Measurements from ENCODE around the gene RBMS3.

The RBMS3 gene

GRCh38 chr3:29627136-29628117 is 346.6 kb downstream of the RBMS3 start:
- TF ChIP-seq, protein P1, sequence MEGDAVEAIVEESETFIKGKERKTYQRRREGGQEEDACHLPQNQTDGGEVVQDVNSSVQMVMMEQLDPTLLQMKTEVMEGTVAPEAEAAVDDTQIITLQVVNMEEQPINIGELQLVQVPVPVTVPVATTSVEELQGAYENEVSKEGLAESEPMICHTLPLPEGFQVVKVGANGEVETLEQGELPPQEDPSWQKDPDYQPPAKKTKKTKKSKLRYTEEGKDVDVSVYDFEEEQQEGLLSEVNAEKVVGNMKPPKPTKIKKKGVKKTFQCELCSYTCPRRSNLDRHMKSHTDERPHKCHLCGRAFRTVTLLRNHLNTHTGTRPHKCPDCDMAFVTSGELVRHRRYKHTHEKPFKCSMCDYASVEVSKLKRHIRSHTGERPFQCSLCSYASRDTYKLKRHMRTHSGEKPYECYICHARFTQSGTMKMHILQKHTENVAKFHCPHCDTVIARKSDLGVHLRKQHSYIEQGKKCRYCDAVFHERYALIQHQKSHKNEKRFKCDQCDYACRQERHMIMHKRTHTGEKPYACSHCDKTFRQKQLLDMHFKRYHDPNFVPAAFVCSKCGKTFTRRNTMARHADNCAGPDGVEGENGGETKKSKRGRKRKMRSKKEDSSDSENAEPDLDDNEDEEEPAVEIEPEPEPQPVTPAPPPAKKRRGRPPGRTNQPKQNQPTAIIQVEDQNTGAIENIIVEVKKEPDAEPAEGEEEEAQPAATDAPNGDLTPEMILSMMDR (IDR thresholded peaks at IDR 0.05; ENCODE audit: control extremely low read depth, extremely low read depth, low read depth, missing control alignments), result no peak
- DNase-seq (ENCODE audit: extremely low spot score), result no peak
- POLR2A ChIA-PET, result no interaction called here
- CTCF ChIA-PET, result no interaction called here

- CTCF ChIA-PET, result interaction anchor here (1.2 kb wide), 1 partner anchor 9 kb away, joined by 4 read pairs; no protein-coding TSS in a partner anchor
- POLR2A ChIA-PET, result no interaction called here
- DNase-seq (ENCODE audit: extremely low spot score), result no peak
- TF ChIP-seq, protein P1 (IDR thresholded peaks at IDR 0.05; ENCODE audit: control extremely low read depth, extremely low read depth, low read depth, missing control alignments), result no peak
These were observed 347.9 kb downstream of the RBMS3 start for GRCh38 chr3:29628795-29629194.

- TF ChIP-seq, protein P1 (IDR thresholded peaks at IDR 0.05; ENCODE audit: control extremely low read depth, extremely low read depth, low read depth, missing control alignments), result no peak
- no peak for DNase-seq (ENCODE audit: extremely low spot score)
- ChIA-PET CTCF (no interaction called here), POLR2A (no interaction called here)
These were observed 355.0 kb downstream of the RBMS3 start for GRCh38 chr3:29635888-29636287.

- TF ChIP-seq, protein P1 (IDR thresholded peaks at IDR 0.05; ENCODE audit: control extremely low read depth, extremely low read depth, low read depth, missing control alignments), result no peak
- POLR2A ChIA-PET, result no interaction called here
- CTCF ChIA-PET, result no interaction called here
- no peak for DNase-seq (ENCODE audit: extremely low spot score)
These were observed 356.2 kb downstream of the RBMS3 start for GRCh38 chr3:29637068-29637467.

- POLR2A ChIA-PET, result no interaction called here
These were observed 358.9 kb downstream of the RBMS3 start for GRCh38 chr3:29639578-29640290.

GRCh38 chr3:29642393-29643033 is 361.6 kb downstream of the RBMS3 start:
- POLR2A ChIA-PET, result no interaction called here
- TF ChIP-seq, protein P1 (IDR thresholded peaks at IDR 0.05; ENCODE audit: control extremely low read depth, extremely low read depth, low read depth, missing control alignments), result no peak
- no peak for DNase-seq (ENCODE audit: extremely low spot score)
- CTCF ChIA-PET, result no interaction called here

More at GRCh38 chr3:29639578-29640290, 358.9 kb downstream of the RBMS3 start:
- DNase-seq (ENCODE audit: extremely low spot score), result no peak
- CTCF ChIA-PET, result no interaction called here
- TF ChIP-seq, protein P1 (IDR thresholded peaks at IDR 0.05; ENCODE audit: control extremely low read depth, extremely low read depth, low read depth, missing control alignments), result no peak

All from GM10248 (cell line).